ENCODE measurements around the gene CCHCR1.
"Not testable (repeated sequence)": the region's sequence is repeated elsewhere in the genome, so short reads cannot be mapped to it uniquely, and the experiment has no call there.

CCHCR1 gene, protein sequence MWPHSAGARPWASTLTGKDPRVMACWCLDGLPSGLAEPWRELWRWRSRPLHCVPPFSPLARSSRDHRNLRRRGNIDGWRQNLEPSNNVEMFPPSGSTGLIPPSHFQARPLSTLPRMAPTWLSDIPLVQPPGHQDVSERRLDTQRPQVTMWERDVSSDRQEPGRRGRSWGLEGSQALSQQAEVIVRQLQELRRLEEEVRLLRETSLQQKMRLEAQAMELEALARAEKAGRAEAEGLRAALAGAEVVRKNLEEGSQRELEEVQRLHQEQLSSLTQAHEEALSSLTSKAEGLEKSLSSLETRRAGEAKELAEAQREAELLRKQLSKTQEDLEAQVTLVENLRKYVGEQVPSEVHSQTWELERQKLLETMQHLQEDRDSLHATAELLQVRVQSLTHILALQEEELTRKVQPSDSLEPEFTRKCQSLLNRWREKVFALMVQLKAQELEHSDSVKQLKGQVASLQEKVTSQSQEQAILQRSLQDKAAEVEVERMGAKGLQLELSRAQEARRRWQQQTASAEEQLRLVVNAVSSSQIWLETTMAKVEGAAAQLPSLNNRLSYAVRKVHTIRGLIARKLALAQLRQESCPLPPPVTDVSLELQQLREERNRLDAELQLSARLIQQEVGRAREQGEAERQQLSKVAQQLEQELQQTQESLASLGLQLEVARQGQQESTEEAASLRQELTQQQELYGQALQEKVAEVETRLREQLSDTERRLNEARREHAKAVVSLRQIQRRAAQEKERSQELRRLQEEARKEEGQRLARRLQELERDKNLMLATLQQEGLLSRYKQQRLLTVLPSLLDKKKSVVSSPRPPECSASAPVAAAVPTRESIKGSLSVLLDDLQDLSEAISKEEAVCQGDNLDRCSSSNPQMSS

GRCh38 chr6:31157513-31158139, at the start of gene CCHCR1:
CCHCR1 (minus strand) TSS chr6:31157802; CDS start chr6:31157600, 202 bp downstream.
- Mint-ChIP-seq H3K4me3 (peak within 1 kb of the TSS; percentile 97), H3K36me3 (peaks cover 2% of the 10 kb centered on the region), H3K4me1 (ENCODE audit: low read depth) (peaks cover 23% of the 10 kb centered on the region), H3K9me3 (ENCODE audit: low read depth) (no peaks in the 10 kb centered on the region), H3K27ac (peak within 1 kb of the TSS; percentile 86), H3K27me3 (no peaks in the 10 kb centered on the region)

- Mint-ChIP-seq H3K4me1 (ENCODE audit: low read depth) (peaks cover 50% of the 10 kb centered on the region), H3K9me3 (ENCODE audit: low read depth) (no peaks in the 10 kb centered on the region), H3K27me3 (no peaks in the 10 kb centered on the region), H3K4me3 (peak overlapping the region; percentile 51), H3K36me3 (peaks cover 2% of the 10 kb centered on the region), H3K27ac (peak overlapping the region; percentile 82)
These were observed 48.0 kb upstream of the CCHCR1 start for GRCh38 chr6:31205638-31206037.

GRCh38 chr6:31204751-31205145, 47.1 kb upstream of the CCHCR1 start:
- Mint-ChIP-seq H3K4me3 (peak overlapping the region; percentile 92), H3K27me3 (no peaks in the 10 kb centered on the region), H3K36me3 (peaks cover 4% of the 10 kb centered on the region), H3K9me3 (ENCODE audit: low read depth) (no peaks in the 10 kb centered on the region), H3K4me1 (ENCODE audit: low read depth) (peaks cover 58% of the 10 kb centered on the region), H3K27ac (peak overlapping the region; percentile 99)

DNA sequence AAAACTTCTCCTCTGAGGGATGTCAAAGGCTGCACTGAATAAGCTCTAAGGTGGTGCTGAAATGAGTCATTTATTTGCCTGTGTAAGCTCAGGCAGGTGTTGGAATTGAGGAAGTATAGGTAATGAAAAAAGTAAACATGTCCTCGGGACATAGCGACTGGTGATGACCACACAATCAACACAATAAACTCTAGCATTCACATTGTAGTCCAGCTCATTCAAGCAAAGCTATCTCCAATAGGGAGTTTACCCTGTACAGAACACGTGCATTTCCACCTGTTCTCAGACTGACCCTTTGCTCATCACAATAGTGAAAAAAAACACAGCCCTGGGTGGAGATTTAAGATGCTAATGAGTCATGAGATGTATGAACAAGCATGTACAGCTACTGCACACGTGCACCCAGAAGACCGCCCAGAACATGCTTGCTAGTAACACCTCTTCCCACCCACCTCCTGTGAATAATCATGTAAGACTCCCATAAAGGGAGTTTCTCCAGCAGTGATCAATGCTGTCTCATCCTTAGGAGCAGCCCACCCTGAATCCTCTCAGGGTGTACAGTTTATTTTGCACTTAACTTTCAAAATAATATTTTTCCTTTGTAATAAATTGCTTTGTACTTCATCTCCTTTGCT, 45.9 kb upstream of the CCHCR1 start:
- H3K27me3 Mint-ChIP-seq = no peaks in the 10 kb centered on the region
- H3K4me3 Mint-ChIP-seq = peak overlapping the region; percentile 92
- peaks cover 68% of the 10 kb centered on the region for H3K4me1 Mint-ChIP-seq (ENCODE audit: low read depth)
- H3K36me3 Mint-ChIP-seq = peaks cover 4% of the 10 kb centered on the region
- peak overlapping the region; percentile 99 for H3K27ac Mint-ChIP-seq
- no peaks in the 10 kb centered on the region for H3K9me3 Mint-ChIP-seq (ENCODE audit: low read depth)

- Mint-ChIP-seq H3K9me3 (ENCODE audit: low read depth) (no peaks in the 10 kb centered on the region), H3K4me3 (peak overlapping the region; percentile 92), H3K27ac (peak overlapping the region; percentile 99), H3K36me3 (peaks cover 4% of the 10 kb centered on the region), H3K4me1 (ENCODE audit: low read depth) (peaks cover 68% of the 10 kb centered on the region), H3K27me3 (no peaks in the 10 kb centered on the region)
These were observed 44.9 kb upstream of the CCHCR1 start for GRCh38 chr6:31202259-31203166.

DNA sequence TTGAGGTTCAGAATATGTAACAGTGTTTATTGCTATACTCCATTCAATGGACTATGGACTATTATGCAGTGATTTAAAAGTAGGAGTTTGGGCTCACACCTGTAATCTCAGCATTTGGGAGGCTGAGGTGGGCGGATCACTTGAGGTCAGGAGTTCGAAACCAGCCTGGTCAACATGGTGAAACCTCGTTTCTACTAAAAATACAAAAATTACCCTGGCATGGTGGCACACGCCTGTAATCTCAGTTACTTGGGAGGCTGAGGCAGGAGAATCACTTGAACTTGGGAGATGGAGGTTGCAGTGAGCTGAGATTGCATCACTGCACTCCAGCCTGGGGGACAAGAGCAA, 41.5 kb upstream of the CCHCR1 start:
- Mint-ChIP-seq H3K4me3 (peak overlapping the region; percentile 90), H3K27ac (peak overlapping the region; percentile 10), H3K4me1 (ENCODE audit: low read depth) (peaks cover 73% of the 10 kb centered on the region)
- not testable (repeated sequence) for H3K36me3 Mint-ChIP-seq; H3K27me3 Mint-ChIP-seq; H3K9me3 Mint-ChIP-seq (ENCODE audit: low read depth)

DNA sequence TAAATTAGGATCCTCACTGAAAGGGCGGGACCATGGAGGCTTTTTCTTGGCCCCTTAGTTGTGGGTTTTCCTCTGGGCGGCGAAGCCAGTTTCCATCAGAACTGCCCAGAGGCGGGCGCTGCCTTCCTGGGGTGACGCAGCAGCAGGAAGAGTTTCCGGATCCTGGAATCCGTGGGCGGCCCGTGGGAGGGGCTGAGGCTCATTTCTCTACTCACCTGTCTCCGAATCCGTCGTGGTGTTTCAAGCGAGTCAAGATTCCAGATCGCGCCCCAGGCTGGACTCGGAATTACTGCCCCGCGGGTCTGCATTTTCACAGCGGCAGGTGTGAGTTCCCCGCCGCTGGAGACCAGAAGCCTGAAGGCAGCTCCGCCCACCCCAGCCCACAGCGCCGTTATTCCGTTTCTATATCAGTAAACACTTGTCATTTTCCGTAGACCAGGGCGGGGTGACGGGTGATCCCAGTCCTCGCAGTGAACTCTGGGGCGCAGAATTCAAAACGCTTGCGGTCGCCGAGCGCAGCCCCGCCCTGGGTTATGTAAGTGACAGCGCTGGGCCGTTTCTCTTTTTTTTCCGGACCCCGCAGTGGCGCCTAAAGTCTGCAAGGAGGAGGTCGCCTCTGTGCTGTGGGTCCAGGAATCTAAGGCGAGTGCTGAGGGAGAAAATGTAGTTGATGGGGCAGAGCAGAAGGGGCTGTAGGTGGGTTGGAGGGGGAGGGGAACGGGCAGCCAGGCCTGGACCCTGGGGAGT, 40.1 kb upstream of the CCHCR1 start:
- peaks cover 61% of the 10 kb centered on the region for H3K4me1 Mint-ChIP-seq (ENCODE audit: low read depth)
- peaks cover 9% of the 10 kb centered on the region for H3K36me3 Mint-ChIP-seq

DNA sequence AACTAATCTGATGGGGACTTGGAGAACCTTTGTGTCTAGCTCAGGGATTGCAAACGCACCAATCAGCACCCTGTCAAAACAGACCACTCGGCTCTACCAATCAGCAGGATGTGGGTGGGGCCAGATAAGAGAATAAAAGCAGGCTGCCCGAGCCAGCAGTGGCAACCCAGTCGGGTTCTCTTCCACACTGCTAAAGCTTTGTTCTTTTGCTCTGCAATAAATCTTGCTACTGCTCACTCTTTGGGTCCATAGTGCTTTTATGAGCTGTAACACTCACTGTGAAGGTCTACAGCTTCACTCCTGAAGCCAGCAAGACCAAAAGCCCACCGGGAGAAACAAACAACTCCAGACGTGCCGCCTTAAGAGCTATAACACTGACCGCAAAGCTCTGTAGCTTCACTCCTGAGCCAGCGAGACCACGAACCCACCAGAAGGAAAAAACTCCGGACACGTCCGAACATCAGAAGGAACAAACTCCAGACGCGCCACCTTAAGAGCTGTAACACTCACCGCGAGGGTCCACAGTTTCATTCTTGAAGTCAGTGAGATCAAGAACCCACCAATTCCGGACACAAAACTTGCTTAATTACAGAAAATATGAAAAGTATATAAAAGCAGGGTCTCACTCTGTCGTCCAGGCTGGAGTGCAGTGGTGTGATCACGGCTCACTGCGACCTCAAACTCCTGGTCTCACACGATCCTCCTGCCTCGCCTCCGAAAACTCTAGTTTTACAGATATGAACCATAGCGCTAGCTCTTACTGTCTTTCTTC, 38.8 kb upstream of the CCHCR1 start:
- H3K9me3 Mint-ChIP-seq (ENCODE audit: low read depth); H3K27me3 Mint-ChIP-seq; H3K36me3 Mint-ChIP-seq: not testable (repeated sequence)
- Mint-ChIP-seq H3K4me3 (peak overlapping the region; percentile 90), H3K27ac (peak overlapping the region; percentile 95), H3K4me1 (ENCODE audit: low read depth) (peaks cover 51% of the 10 kb centered on the region)

More for the DNA sequence above, 40.1 kb upstream of the CCHCR1 start:
- Mint-ChIP-seq H3K4me3 (peak overlapping the region; percentile 90), H3K27ac (peak overlapping the region; percentile 95), H3K27me3 (no peaks in the 10 kb centered on the region), H3K9me3 (ENCODE audit: low read depth) (no peaks in the 10 kb centered on the region)

- H3K27me3 Mint-ChIP-seq; H3K36me3 Mint-ChIP-seq; H3K27ac Mint-ChIP-seq; H3K9me3 Mint-ChIP-seq (ENCODE audit: low read depth): not testable (repeated sequence)
- peaks cover 43% of the 10 kb centered on the region for H3K4me1 Mint-ChIP-seq (ENCODE audit: low read depth)
- peak overlapping the region; percentile 90 for H3K4me3 Mint-ChIP-seq
These were observed 37.8 kb upstream of the CCHCR1 start for GRCh38 chr6:31195308-31195979.

GRCh38 chr6:31194061-31194834, 36.6 kb upstream of the CCHCR1 start:
- H3K9me3 Mint-ChIP-seq (ENCODE audit: low read depth) = no peaks in the 10 kb centered on the region
- peaks cover 32% of the 10 kb centered on the region for H3K4me1 Mint-ChIP-seq (ENCODE audit: low read depth)
- H3K4me3 Mint-ChIP-seq = peak overlapping the region; percentile 6
- no peaks in the 10 kb centered on the region for H3K27me3 Mint-ChIP-seq
- peak overlapping the region; percentile 71 for H3K27ac Mint-ChIP-seq
- peaks cover 5% of the 10 kb centered on the region for H3K36me3 Mint-ChIP-seq

DNA sequence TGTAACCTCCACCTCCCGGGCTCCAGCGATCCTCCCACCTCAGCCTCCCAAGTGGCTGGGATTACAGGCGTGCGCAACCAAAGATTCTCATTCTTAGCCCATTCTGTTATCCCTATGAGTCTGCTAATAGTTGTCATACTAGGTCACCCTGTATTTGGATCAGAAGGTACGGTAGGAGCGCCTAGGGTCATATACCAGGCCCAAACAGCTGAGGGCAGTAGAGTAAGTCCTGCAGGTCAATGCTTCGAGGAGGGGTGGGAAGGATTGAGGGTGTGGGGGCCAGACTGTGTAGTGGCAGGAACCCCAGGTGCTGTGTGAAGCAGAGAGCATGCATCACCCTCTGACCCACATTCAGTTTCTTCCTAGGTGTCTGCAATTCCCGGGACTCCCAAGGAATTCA, 35.6 kb upstream of the CCHCR1 start:
- H3K4me3 Mint-ChIP-seq = no peak overlapping the region
- H3K4me1 Mint-ChIP-seq (ENCODE audit: low read depth) = peaks cover 27% of the 10 kb centered on the region
- H3K9me3 Mint-ChIP-seq (ENCODE audit: low read depth) = no peaks in the 10 kb centered on the region
- peaks cover 5% of the 10 kb centered on the region for H3K36me3 Mint-ChIP-seq
- no peak overlapping the region for H3K27ac Mint-ChIP-seq
- no peaks in the 10 kb centered on the region for H3K27me3 Mint-ChIP-seq

All from activated naive CD8-positive, alpha-beta T cell (primary cell).